Epithelial cell of esophagus (primary cell): ENCODE results near the gene FOXK2.
"Not testable (repeated sequence)": the region's sequence is repeated elsewhere in the genome, so short reads cannot be mapped to it uniquely, and the experiment has no call there.

Experiments
- DNase-seq: peaks from one replicate; pipeline ENCODE4 v3.0.0; 2010; ENCODE audit warnings: low read depth
- H3K4me3 ChIP-seq: 2 replicates; pipeline ENCODE4 v1.5.1; 2011; ENCODE audit warnings: mild to moderate bottlenecking, low read length, control low read depth
- TF ChIP-seq, protein P1 (sequence below): IDR thresholded peaks from 2 replicates; pipeline ENCODE4 v1.5.1; 2011; ENCODE audit warnings: low read depth, mild to moderate bottlenecking, low read length, control low read depth, inconsistent platforms; ENCODE audit not compliant: insufficient read depth; ENCODE audit errors: missing control alignments

Gene FOXK2

DNA sequence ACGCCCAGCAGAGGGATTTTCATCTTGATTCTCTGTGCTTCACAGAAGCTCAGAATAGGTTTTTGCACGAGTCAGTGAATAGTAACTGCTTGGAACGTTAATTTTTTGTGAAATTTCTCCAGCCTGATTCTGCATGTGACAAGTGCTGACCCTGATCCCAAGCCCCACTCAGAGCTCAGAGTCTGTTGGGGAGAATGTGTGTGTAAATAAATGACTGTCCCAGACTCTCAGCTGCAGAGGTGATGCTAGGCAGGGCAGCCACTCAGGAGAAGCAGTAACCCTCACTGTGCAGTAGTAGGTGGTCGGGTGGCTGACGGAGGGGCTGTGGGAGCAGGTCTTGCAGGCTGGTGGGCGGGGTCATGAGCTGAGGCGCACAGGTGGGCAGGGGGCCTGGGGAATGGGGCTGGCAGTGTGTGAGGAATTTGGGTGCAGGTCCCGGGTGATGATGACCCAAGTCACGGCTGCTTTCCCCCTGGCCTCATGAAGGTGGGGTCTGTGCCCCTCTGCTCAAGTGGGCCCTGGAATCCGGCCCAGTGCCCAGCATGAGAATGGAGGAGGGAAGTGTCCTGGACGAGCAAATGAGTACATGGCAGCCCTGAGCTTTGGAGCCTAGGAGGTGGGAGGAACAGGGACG, 16.3 kb upstream of the FOXK2 start:
- DNase-seq: no peak
- TF ChIP-seq, protein P1, sequence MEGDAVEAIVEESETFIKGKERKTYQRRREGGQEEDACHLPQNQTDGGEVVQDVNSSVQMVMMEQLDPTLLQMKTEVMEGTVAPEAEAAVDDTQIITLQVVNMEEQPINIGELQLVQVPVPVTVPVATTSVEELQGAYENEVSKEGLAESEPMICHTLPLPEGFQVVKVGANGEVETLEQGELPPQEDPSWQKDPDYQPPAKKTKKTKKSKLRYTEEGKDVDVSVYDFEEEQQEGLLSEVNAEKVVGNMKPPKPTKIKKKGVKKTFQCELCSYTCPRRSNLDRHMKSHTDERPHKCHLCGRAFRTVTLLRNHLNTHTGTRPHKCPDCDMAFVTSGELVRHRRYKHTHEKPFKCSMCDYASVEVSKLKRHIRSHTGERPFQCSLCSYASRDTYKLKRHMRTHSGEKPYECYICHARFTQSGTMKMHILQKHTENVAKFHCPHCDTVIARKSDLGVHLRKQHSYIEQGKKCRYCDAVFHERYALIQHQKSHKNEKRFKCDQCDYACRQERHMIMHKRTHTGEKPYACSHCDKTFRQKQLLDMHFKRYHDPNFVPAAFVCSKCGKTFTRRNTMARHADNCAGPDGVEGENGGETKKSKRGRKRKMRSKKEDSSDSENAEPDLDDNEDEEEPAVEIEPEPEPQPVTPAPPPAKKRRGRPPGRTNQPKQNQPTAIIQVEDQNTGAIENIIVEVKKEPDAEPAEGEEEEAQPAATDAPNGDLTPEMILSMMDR: no peak
- no peak overlapping the region for H3K4me3 ChIP-seq

DNA sequence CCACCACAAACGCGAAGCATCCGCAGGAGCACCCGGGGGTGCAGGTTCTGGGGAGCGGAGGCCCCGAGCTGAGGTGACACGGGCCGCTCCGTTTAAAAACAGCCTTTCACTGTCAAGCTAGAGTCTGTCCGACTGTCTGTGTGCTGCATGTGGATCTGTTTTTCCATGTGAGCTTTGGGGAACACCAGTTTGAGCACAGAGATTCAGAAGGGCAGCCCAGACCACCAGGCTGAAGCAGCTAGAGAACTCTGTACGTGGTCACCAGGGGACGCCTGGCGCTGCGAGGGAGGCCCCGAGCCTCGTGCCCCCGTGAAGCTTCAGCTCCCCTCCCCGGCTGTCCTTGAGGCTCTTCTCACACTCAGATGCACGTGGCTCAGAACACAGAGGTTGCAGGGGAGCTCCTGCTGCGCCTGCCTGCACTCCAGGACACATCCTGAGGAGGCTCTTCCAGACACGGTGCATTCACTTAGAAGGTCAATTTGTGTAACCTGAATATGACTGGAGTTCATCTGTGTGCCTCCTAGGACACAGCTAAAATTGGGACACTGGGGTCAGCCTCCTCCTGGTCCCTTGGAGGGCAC, 15.7 kb upstream of the FOXK2 start:
- H3K4me3 ChIP-seq: no peak overlapping the region
- no peak for DNase-seq
- TF ChIP-seq, protein P1: no peak

DNA sequence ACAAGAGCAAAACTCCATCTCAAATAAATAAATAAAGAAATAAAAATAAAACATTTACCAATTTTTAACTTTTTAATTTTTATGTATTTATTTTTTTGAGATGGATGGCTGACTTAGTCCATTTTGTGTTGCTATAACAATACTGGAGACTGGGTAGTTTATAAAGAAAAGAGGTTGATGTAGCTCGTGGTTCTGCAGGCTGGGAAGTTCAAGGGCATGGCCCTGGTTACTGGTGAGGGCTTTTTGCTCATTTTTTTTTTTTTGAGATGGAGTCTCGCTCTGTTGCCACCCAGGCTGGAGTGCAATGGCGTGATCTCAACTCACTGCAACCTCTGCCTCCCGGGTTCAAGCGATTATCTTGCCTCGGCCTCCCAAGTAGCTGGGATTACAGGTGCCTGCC, 14.2 kb upstream of the FOXK2 start:
- DNase-seq: no peak
- no peak overlapping the region for H3K4me3 ChIP-seq
- TF ChIP-seq, protein P1: no peak

DNA sequence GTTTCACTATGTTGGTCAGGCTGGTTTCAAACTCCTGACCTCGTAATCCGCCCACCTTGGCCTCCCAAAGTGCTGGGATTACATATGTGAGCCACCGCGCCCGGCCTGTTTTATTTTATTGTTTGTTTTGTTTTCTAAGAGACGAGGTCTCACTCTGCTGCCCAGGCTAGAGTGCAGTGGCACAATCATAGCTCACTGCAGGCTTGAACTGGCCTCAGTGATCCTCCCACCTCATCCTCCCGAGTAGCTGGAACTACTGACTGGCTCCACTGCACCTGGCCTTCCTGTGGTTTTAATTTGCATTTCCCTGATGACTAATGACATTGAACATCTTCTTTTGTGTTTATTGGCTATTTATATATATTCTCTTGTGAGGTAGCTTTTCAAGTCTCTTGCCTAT, 13.1 kb upstream of the FOXK2 start:
- H3K4me3 ChIP-seq: not testable (repeated sequence)
- peak; percentile 75 for DNase-seq

DNA sequence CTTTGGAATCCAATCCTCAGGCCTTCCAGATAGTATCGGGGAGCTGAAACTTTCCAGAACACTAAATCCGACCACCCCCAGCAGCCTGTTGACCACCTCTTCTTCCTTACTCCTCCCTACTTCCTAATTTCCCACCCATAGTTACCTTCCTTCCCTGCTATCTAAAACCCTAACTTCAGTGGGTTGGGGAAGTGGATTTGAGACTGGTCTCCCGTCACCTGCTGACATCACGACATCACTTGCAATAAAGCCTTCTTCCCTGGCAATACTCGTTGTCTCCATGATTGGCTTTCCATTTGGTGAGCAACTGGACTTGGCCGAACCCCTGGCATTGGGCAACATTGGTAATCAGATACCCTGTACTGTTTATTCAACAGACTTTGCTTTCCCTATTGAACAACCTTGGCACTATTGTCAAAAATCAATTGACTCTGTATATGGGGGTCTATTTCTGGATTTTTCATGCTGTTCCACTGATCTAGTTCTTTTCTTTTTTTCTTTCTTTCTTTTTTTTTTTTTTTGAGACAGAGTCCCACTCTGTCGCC, 11.8 kb upstream of the FOXK2 start:
- TF ChIP-seq, protein P1: no peak
- no peak for DNase-seq
- no peak overlapping the region for H3K4me3 ChIP-seq

DNA sequence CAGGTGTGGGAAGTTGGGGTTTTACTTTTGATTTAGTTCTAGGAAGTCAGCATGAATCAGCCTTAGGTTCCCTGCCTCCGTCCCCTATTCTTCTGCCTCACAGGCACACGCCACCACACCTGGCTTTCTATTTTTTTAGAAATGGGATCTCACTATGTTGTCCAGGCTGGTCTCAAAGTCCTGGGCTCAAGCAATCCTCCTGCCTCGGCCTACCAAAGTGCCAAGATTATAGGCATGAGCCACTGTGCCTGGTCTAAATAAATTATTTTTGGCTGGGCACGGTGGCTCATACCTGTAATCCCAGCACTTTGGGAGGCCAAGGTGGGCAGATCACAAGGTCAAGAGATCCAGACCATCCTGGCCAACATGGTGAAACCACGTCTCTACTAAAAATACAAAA, 7.9 kb upstream of the FOXK2 start:
- DNase-seq, H3K4me3 ChIP-seq: not testable (repeated sequence)

DNA sequence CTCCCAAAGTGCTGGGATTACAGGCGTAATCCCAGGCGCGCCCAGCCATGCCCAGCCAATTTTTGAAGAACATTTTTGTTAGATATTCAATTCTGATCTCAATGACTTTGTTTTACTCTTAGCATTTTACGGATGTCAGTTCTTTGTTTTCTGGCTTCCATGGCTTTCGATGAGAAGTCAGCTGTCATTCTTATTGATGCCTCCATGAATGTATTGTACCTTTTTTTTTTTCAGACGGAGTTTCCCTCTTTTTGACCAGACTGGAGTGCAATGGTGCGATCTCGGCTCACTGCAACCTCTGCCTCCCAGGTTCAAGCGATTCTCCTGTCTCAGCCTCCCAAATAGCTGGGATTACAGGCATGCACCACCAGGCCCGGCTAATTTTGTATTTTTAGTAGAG, 5.7 kb upstream of the FOXK2 start:
- not testable (repeated sequence) for DNase-seq, H3K4me3 ChIP-seq

DNA sequence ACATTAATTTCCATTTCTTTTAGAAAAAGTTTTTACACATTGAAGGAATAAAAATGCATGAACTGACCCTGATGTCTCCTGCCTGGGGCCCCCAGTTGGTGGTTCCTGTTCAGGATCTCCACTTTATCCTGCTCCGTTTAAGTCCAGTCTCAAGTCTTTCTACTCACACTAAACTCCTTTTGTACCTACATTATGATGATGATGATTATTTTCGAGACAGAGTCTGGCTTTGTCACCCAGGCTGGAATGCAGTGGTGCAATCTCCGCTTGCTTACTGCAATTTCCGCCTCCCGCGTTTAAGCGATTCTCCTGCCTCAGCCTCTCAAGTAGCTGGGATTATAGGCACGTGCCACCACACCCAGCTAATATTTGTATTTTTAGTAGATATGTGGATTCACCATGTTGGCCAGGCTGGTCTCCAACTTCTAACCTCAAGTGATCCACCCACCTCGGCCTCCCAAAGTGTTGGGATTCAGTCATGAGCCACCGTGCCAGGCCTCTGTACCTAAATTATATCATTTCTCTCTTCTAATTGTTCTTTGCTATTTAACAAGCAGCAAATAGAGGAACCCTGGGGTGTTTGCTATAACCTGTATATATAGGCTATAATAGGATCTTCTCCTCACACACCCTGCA, 2.2 kb upstream of the FOXK2 start:
- TF ChIP-seq, protein P1: no peak
- H3K4me3 ChIP-seq: no peak overlapping the region
- peak; percentile 61 for DNase-seq
